Upper lobe of right lung (tissue), 1 donor: ENCODE measurements around the gene THRAP3. TPM values are rescaled to one million over a fixed set of nuclear protein-coding genes. Genes with fewer than 3 reads are reported as not detected.
"Not testable (repeated sequence)": the region's sequence is repeated elsewhere in the genome, so short reads cannot be mapped to it uniquely, and the experiment has no call there.

Experiments used
- ATAC-seq: fragments of 200-7000 bp; cut with Tn5 transposase; one replicate; pipeline ENCODE4 v1.9.1; 2020; ENCODE audit warnings: mild to moderate bottlenecking, moderate library complexity
- DNase-seq: peaks from one replicate; pipeline ENCODE4 v3.0.0-alpha.2; 2020
- H3K27ac ChIP-seq: fragments of 200-600 bp; one replicate; pipeline ENCODE4 v1.8.0; 2022
- H3K27me3 ChIP-seq: fragments of 200-600 bp; one replicate; pipeline ENCODE4 v1.8.0; 2022; ENCODE audit warnings: mild to moderate bottlenecking
- H3K36me3 ChIP-seq: fragments of 200-600 bp; one replicate; pipeline ENCODE4 v1.8.0; 2022
- H3K4me1 ChIP-seq: fragments of 200-600 bp; one replicate; pipeline ENCODE4 v1.8.0; 2022
- H3K4me3 ChIP-seq: fragments of 200-600 bp; one replicate; pipeline ENCODE4 v1.8.0; 2022; ENCODE audit warnings: mild to moderate bottlenecking
- H3K9me3 ChIP-seq: fragments of 200-600 bp; one replicate; pipeline ENCODE4 v1.8.0; 2022
- intact Hi-C: fragments of 100-400 bp; cut with DNase I; formaldehyde crosslinking; loops from one replicate; pipeline ENCODE4 v1.11.0; 2022
- total RNA-seq: library from RNA; stranded (reverse); fragmentation: NEBNext Ultra II Directional; extraction: Animal tissue kit (Norgen Biotek cat#: 25700); gene quantifications from one replicate; pipeline ENCODE4 v1.2.1, GENCODE V29; 2021
- TF ChIP-seq, protein P1 (sequence below): fragments of 200-600 bp; IDR thresholded peaks from one replicate; pipeline ENCODE4 v1.8.0; 2022; ENCODE audit warnings: antibody characterized with exemption
- donor health status: DM: no; HTN: yes; CAD: no; lungs with severe emphysema.

The THRAP3 gene
- total RNA-seq, 1 donor from 2014 or later: 88.6 TPM

DNA sequence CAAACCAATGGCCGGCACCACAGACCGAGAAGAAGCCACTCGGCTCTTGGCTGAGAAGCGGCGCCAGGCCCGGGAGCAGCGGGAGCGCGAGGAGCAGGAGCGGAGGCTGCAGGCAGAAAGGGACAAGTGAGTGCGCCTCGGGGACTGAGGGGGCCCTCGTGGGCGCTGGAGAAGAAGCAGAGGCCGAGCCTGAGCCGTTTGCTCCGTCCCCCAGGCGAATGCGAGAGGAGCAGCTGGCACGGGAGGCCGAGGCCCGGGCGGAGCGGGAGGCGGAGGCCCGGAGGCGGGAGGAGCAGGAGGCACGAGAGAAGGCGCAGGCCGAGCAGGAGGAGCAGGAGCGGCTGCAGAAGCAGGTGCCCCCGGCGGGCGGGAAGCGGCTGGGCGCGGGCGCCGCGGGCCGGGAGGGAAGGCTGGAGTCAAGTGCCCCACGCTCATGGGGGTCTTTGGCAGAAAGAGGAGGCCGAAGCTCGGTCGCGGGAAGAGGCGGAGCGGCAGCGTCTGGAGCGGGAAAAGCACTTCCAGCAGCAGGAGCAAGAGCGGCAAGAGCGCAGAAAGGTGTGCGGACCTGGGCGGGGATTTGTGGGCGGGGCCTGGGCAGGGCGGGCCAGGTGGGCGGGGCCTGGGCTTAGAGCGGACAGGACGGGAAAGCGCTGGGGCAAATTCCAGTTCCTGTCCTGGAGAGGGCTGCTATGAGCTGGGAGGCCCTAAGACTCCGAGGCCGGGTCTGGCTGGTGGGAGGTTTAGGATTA is 45.6 kb upstream of the THRAP3 start:
- Histone ChIP-seq H3K27ac (no peak overlapping the region), H3K36me3 (peaks cover 78% of the 10 kb centered on the region), H3K4me3 (peak overlapping the region; percentile 16), H3K4me1 (peaks cover 7% of the 10 kb centered on the region), H3K27me3 (no peaks in the 10 kb centered on the region), H3K9me3 (no peaks in the 10 kb centered on the region)
- intact Hi-C loops: no loop called here
- ATAC-seq: peak; percentile 80
- DNase-seq: peak; percentile 86
- TF ChIP-seq, protein P1, sequence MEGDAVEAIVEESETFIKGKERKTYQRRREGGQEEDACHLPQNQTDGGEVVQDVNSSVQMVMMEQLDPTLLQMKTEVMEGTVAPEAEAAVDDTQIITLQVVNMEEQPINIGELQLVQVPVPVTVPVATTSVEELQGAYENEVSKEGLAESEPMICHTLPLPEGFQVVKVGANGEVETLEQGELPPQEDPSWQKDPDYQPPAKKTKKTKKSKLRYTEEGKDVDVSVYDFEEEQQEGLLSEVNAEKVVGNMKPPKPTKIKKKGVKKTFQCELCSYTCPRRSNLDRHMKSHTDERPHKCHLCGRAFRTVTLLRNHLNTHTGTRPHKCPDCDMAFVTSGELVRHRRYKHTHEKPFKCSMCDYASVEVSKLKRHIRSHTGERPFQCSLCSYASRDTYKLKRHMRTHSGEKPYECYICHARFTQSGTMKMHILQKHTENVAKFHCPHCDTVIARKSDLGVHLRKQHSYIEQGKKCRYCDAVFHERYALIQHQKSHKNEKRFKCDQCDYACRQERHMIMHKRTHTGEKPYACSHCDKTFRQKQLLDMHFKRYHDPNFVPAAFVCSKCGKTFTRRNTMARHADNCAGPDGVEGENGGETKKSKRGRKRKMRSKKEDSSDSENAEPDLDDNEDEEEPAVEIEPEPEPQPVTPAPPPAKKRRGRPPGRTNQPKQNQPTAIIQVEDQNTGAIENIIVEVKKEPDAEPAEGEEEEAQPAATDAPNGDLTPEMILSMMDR: no peak

DNA sequence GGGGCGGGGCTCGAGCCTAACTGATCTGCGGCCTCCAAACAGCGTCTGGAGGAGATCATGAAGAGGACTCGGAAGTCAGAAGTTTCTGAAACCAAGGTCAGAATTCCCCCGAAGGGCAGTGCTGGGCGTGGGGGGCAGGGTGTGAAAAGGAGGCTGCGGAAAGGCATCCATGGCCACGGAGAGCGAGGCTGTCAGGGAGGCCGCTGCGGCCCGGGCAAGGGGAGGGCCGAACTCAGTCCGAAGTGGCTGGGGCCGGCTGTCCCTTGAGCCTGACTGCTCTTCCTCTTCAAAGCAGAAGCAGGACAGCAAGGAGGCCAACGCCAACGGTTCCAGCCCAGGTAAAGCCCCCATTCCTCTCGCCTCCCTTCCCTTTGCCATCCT is 45.0 kb upstream of the THRAP3 start:
- no peak for DNase-seq
- no peak overlapping the region for H3K27ac ChIP-seq
- TF ChIP-seq, protein P1: no peak

DNA sequence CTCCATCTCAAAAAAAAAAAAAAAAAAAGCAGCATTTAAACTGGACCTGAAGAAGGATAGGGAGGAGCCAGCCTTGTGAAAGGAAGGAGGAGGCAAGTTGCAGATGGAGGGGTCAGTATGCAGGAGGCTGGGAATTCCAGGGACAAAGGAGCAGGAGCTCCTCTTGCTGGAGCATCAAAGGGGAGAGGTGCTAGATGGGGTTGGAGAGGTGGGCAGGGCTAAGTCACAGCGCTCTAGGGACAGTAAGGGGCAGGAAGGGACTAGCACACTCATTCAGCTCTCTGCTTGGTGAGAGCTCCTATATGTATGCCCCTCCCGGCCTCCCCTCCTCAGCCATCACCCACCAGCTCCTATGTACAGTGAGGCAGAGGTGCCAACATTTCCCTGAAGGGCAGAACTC is 41.5 kb upstream of the THRAP3 start:
- no peaks in the 10 kb centered on the region for H3K9me3 ChIP-seq
- peaks cover 38% of the 10 kb centered on the region for H3K36me3 ChIP-seq
- H3K4me3 ChIP-seq: no peak overlapping the region
- intact Hi-C loops: no loop called here
- no peaks in the 10 kb centered on the region for H3K27me3 ChIP-seq
- H3K4me1 ChIP-seq: peaks cover 12% of the 10 kb centered on the region
- DNase-seq (no peak), ATAC-seq (no peak)
- no peak overlapping the region for H3K27ac ChIP-seq
- TF ChIP-seq, protein P1: no peak

More for the DNA sequence above, 45.0 kb upstream of the THRAP3 start:
- ATAC-seq: no peak
- intact Hi-C loops: no loop called here
- no peak overlapping the region for H3K4me3 ChIP-seq
- H3K9me3 ChIP-seq: no peaks in the 10 kb centered on the region
- no peaks in the 10 kb centered on the region for H3K27me3 ChIP-seq
- H3K36me3 ChIP-seq: peaks cover 72% of the 10 kb centered on the region
- H3K4me1 ChIP-seq: peaks cover 7% of the 10 kb centered on the region

DNA sequence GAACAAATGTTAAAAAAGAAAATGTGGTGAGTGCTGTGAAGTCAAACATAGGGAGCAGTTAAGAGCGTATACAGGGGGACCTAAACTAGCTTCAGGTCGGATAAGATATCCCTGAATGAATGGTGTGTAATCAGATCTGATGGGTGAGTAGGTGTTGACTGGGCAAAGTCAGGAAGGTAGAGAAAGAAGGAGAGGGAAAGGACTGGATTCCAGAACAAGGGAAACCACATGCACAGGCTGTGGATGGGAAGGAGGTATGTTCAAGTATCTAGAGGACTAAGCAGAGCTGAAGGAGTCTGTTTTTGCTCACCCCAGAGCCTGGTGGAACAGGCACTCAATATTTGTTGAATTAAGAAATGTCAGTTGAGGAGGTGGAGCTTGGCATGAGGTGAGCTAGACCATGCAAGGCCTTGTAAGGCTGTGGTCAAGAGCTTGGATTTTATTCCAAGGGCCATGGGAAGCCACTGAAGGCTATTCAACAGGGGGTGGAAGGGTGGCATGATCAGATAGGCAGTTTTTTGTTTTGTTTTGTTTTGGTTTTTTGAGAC is 40.9 kb upstream of the THRAP3 start:
- Histone ChIP-seq H3K27ac (no peak overlapping the region), H3K4me1 (peaks cover 16% of the 10 kb centered on the region), H3K36me3 (peaks cover 32% of the 10 kb centered on the region), H3K27me3 (no peaks in the 10 kb centered on the region), H3K9me3 (no peaks in the 10 kb centered on the region), H3K4me3 (no peak overlapping the region)
- DNase-seq (no peak), ATAC-seq (peak; percentile 61)
- TF ChIP-seq, protein P1: no peak
- intact Hi-C loops: no loop called here

DNA sequence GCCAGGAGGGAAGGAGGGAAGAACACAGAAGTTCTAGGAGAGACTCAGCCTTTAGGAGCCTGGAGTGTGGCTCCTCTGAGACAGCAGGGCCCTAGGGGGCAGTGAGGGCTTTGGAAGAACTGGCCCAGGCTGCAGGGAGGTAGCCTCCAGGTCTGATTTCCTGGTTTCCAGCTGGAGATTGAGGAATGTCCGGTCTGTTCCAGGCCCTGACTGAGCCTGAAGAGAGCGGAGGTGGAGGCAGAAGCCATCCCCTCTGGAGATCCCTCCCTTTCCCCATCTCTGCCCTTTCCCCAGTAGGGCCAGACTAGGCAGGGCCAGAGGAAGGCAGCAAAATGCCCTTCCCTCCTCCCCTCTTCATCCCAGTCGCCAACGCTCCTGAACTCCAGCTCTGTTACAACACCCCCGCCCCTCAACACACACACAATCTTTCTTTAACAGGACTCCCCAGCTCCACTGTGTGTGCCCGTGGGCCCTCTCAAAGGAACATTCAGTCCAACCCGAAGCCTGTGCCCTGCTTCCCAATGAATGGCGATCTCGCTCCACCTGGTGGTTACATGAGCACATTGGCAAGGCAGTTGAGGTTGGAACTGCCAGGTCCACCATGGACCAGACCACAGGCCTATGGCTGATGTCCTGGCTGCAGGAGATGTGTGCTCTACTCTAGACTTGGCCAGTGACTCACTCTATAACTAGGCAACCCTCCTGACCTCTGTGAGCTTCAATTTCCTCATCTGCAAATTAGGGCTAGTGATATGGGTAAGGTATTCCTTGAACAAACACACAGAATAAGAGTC is 36.2 kb upstream of the THRAP3 start:
- ATAC-seq (peak; percentile 98), DNase-seq (peak; percentile 87)
- intact Hi-C loops: loop anchor here (5.0 kb wide), 1 partner anchor 91 kb away; no protein-coding TSS in a partner anchor
- Histone ChIP-seq H3K4me1 (peaks cover 12% of the 10 kb centered on the region), H3K27ac (peak overlapping the region; percentile 82), H3K27me3 (no peaks in the 10 kb centered on the region), H3K36me3 (no peaks in the 10 kb centered on the region), H3K9me3 (no peaks in the 10 kb centered on the region), H3K4me3 (no peak overlapping the region)
- TF ChIP-seq, protein P1: peak; percentile 89

DNA sequence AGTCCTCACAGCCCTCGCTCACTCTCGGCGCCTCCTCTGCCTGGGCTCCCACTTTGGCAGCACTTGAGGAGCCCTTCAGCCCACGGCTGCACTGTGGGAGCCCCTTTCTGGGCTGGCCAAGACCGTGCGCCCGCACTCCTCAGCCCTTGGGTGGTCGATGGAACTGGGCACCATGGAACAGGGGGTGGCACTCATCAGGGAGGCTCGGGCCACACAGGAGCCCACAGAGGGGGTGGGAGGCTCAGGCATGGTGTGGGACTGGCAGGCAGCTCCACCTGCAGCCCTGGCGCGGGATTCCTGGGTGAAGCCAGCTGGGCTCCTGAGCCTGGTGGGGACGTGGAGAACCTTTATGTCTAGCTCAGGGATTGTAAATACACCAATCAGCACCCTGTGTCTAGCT is 27.4 kb upstream of the THRAP3 start:
- H3K4me1 ChIP-seq, DNase-seq, intact Hi-C loops, H3K27ac ChIP-seq, ATAC-seq, H3K9me3 ChIP-seq, H3K4me3 ChIP-seq, H3K36me3 ChIP-seq, H3K27me3 ChIP-seq: not testable (repeated sequence)
